WTC11 (cell line): Measurements from ENCODE around the gene DUSP6.

Experiments used
- CDX4 ChIP-seq: fragments of 250-450 bp; sonication (Bioruptor Pico); IDR thresholded peaks from 2 replicates; pipeline ENCODE4 v1.9.0; 2021; ENCODE audit warnings: moderate library complexity, mild to moderate bottlenecking, inconsistent platforms, borderline replicate concordance
- CTCF ChIP-seq: fragments of 200-600 bp; IDR thresholded peaks from 2 replicates; pipeline ENCODE4 v1.8.0; 2022; ENCODE audit warnings: antibody characterized with exemption
- ZNF423 ChIP-seq: fragments of 250-450 bp; sonication (Bioruptor Pico); IDR thresholded peaks from 2 replicates; pipeline ENCODE4 v2.1.2; 2022; ENCODE audit warnings: mild to moderate bottlenecking, moderate library complexity
- TF ChIP-seq, protein P1 (sequence below): sonication (generic); formaldehyde crosslinking; conservative IDR thresholded peaks from 2 replicates; pipeline ENCODE4 v1.8.1; 2022; ENCODE audit warnings: mild to moderate bottlenecking, missing genetic modification reagents

- TF ChIP-seq, protein P1, sequence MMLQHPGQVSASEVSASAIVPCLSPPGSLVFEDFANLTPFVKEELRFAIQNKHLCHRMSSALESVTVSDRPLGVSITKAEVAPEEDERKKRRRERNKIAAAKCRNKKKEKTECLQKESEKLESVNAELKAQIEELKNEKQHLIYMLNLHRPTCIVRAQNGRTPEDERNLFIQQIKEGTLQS (CRISPR knock-in tag) = no peak
- TF ChIP-seq CTCF (no peak), CDX4 (CRISPR knock-in tag) (no peak), ZNF423 (CRISPR knock-in tag) (no peak)
Observed at GRCh38 chr12:89325495-89325894, 26.8 kb downstream of the DUSP6 start.
